ENCODE data around the gene DDR1.
"Not testable (repeated sequence)": the region's sequence is repeated elsewhere in the genome, so short reads cannot be mapped to it uniquely, and the experiment has no call there.

The DDR1 gene

DNA sequence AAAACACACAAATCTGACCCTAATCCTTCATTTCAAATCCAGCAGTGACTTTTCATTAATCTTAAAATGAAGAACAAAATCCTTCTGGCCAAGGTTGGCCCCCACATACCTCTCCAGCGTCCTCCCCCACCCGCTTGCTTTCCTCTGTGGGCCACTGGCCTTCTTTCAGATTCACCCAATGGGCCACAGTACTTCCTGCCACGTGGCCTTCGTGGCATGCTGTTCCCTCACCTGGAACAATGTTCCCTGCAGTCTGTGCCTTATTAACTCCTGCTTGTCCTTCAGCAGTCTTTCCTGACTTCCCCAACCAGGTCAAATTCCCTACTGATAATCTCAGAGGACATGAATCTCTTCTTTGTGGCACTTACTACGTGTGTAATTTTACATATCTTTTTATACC lies 18.4 kb downstream of the DDR1 start:
- no peak for ATAC-seq (ENCODE audit: low read depth)
- H3K36me3 Mint-ChIP-seq, result peaks cover 13% of the 10 kb centered on the region
- H3K4me1 Mint-ChIP-seq, result peaks cover 9% of the 10 kb centered on the region
- H3K4me3 Mint-ChIP-seq, result no peak overlapping the region
- H3K27me3 Mint-ChIP-seq, result no peaks in the 10 kb centered on the region
- H3K9me3 Mint-ChIP-seq, result no peaks in the 10 kb centered on the region
- H3K27ac Mint-ChIP-seq, result no peak overlapping the region
- DNase-seq (ENCODE audit: low spot score in 2 of 2), result no peak

- Mint-ChIP-seq H3K4me1 (peaks cover 14% of the 10 kb centered on the region), H3K9me3 (no peaks in the 10 kb centered on the region), H3K27me3 (no peaks in the 10 kb centered on the region), H3K36me3 (peaks cover 12% of the 10 kb centered on the region), H3K4me3 (no peak overlapping the region), H3K27ac (no peak overlapping the region)
- ATAC-seq (ENCODE audit: low read depth) (peak; percentile 18), DNase-seq (ENCODE audit: low spot score in 2 of 2) (no peak)
Measured at GRCh38 chr6:30903236-30903635, 18.9 kb downstream of the DDR1 start.

DNA sequence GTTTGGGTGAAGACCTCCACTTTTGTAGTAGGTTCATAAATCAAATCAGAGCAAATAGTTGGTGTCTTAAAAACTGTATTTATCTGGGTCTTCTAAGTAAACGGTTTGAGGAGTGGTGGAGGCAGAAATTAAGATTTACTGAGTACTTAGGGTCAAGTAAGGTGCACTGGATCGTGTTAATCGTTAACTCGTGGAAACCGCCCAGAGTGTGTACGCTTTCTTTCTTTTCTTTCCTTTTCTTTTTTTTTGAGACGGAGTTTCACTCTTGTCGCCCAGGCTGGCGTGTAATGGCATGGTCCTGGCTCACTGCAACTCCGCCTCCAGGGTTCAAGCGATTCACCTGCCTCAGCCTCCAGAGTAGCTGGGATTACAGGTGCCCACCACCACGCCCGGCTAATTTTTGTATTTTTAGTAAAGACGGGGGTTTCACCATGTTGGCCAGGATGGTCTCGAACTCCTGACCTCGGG lies 23.0 kb downstream of the DDR1 start:
- not testable (repeated sequence) for H3K36me3 Mint-ChIP-seq; H3K9me3 Mint-ChIP-seq; H3K27ac Mint-ChIP-seq; DNase-seq (ENCODE audit: low spot score in 2 of 2); H3K27me3 Mint-ChIP-seq; ATAC-seq (ENCODE audit: low read depth)
- Mint-ChIP-seq H3K4me3 (peak overlapping the region; percentile 98), H3K4me1 (peaks cover 25% of the 10 kb centered on the region)

- ATAC-seq (ENCODE audit: low read depth) (peak; percentile 98), DNase-seq (ENCODE audit: low spot score in 2 of 2) (peak; percentile 82 to 86)
- H3K9me3 Mint-ChIP-seq, result no peaks in the 10 kb centered on the region
- H3K4me3 Mint-ChIP-seq, result peak within 1 kb of the TSS; percentile 98
- H3K4me1 Mint-ChIP-seq, result peaks cover 19% of the 10 kb centered on the region
- H3K27me3 Mint-ChIP-seq, result no peaks in the 10 kb centered on the region
- H3K27ac Mint-ChIP-seq, result peak within 1 kb of the TSS; percentile 85
- peaks cover 8% of the 10 kb centered on the region for H3K36me3 Mint-ChIP-seq
Measured at GRCh38 chr6:30907758-30908591, 23.7 kb downstream of the DDR1 start, which contains the start of gene GTF2H4. TSS of gene GTF2H4 (plus strand) at chr6:30908207.

DNA sequence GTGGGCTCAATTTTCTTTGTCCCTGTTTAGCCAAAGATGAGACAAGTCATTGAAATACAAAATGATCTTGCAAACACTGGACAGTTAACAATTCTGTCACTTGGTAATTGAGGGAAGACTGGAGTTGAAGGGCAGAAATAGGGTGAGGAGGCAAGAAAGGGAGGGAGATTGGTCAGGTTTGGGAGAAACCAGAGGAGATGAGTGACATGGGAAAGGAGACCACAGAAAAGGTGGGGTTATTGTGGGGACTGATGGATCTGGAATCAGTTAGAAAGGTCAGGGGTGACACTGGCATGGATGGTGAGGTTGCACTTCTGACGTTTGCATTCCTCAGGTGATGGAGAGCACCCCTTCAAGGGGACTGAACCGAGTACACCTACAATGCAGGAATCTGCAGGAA lies 24.4 kb downstream of the DDR1 start:
- ATAC-seq (ENCODE audit: low read depth) (no peak), DNase-seq (ENCODE audit: low spot score in 2 of 2) (no peak)
- H3K27ac Mint-ChIP-seq, result peak overlapping the region; percentile 85
- peak overlapping the region; percentile 98 for H3K4me3 Mint-ChIP-seq
- no peaks in the 10 kb centered on the region for H3K9me3 Mint-ChIP-seq
- H3K36me3 Mint-ChIP-seq, result peaks cover 8% of the 10 kb centered on the region
- peaks cover 19% of the 10 kb centered on the region for H3K4me1 Mint-ChIP-seq
- H3K27me3 Mint-ChIP-seq, result no peaks in the 10 kb centered on the region

GRCh38 chr6:30910473-30910872 lies 26.2 kb downstream of the DDR1 start:
- H3K36me3 Mint-ChIP-seq; H3K27me3 Mint-ChIP-seq; ATAC-seq (ENCODE audit: low read depth); H3K4me3 Mint-ChIP-seq; H3K27ac Mint-ChIP-seq; H3K9me3 Mint-ChIP-seq; DNase-seq (ENCODE audit: low spot score in 2 of 2): not testable (repeated sequence)
- peaks cover 26% of the 10 kb centered on the region for H3K4me1 Mint-ChIP-seq

GRCh38 chr6:30912746-30913520 lies 28.6 kb downstream of the DDR1 start:
- Mint-ChIP-seq H3K9me3 (no peaks in the 10 kb centered on the region), H3K27ac (peak overlapping the region; percentile 54), H3K4me1 (peaks cover 34% of the 10 kb centered on the region), H3K36me3 (peaks cover 17% of the 10 kb centered on the region), H3K27me3 (no peaks in the 10 kb centered on the region), H3K4me3 (peak overlapping the region; percentile 94)
- no peak for DNase-seq (ENCODE audit: low spot score in 2 of 2)
- ATAC-seq (ENCODE audit: low read depth), result no peak

DNA sequence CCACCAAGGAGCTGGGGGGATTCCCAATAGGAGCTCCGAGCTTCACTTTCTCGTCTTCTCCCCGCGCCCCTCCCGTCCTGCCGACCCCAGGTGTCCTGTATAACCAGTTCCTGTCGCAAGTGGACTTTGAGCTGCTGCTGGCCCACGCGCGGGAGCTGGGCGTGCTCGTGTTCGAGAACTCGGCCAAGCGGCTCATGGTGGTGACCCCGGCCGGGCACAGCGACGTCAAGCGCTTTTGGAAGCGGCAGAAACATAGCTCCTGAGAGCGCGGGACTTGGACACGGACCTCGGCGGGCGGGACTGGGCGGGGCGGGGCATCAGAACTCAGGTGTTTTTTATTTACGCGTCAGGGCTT lies 29.4 kb downstream of the DDR1 start:
- ATAC-seq (ENCODE audit: low read depth), result peak; percentile 3
- Mint-ChIP-seq H3K4me1 (peaks cover 27% of the 10 kb centered on the region), H3K27ac (peak overlapping the region; percentile 84), H3K27me3 (no peaks in the 10 kb centered on the region), H3K4me3 (peak overlapping the region; percentile 94), H3K36me3 (peaks cover 22% of the 10 kb centered on the region), H3K9me3 (no peaks in the 10 kb centered on the region)
- no peak for DNase-seq (ENCODE audit: low spot score in 2 of 2)

- Mint-ChIP-seq H3K4me1 (peaks cover 22% of the 10 kb centered on the region), H3K27me3 (no peaks in the 10 kb centered on the region), H3K4me3 (peak within 1 kb of the TSS; percentile 94), H3K27ac (peak within 1 kb of the TSS; percentile 84), H3K9me3 (no peaks in the 10 kb centered on the region), H3K36me3 (peaks cover 24% of the 10 kb centered on the region)
- peak; percentile 88 to 90 for DNase-seq (ENCODE audit: low spot score in 2 of 2)
- peak; percentile 95 for ATAC-seq (ENCODE audit: low read depth)
Measured at GRCh38 chr6:30914076-30914853, 29.9 kb downstream of the DDR1 start, which contains the start of gene VARS2. TSS of gene VARS2 (plus strand) at chr6:30914238. CDS start at chr6:30914837, 599 bp downstream.

GRCh38 chr6:30914854-30915590 lies 30.7 kb downstream of the DDR1 start:
- H3K36me3 Mint-ChIP-seq, result peaks cover 29% of the 10 kb centered on the region
- H3K27ac Mint-ChIP-seq, result peak overlapping the region; percentile 84
- H3K27me3 Mint-ChIP-seq, result no peaks in the 10 kb centered on the region
- H3K9me3 Mint-ChIP-seq, result no peaks in the 10 kb centered on the region
- peaks cover 25% of the 10 kb centered on the region for H3K4me1 Mint-ChIP-seq
- no peak for ATAC-seq (ENCODE audit: low read depth)
- no peak for DNase-seq (ENCODE audit: low spot score in 2 of 2)
- H3K4me3 Mint-ChIP-seq, result peak overlapping the region; percentile 94

- H3K9me3 Mint-ChIP-seq, result no peaks in the 10 kb centered on the region
- peaks cover 34% of the 10 kb centered on the region for H3K36me3 Mint-ChIP-seq
- H3K27ac Mint-ChIP-seq, result peak overlapping the region; percentile 54
- DNase-seq (ENCODE audit: low spot score in 2 of 2), result no peak
- H3K4me3 Mint-ChIP-seq, result peak overlapping the region; percentile 94
- peaks cover 25% of the 10 kb centered on the region for H3K4me1 Mint-ChIP-seq
- ATAC-seq (ENCODE audit: low read depth), result no peak
- no peaks in the 10 kb centered on the region for H3K27me3 Mint-ChIP-seq
Measured at GRCh38 chr6:30915591-30915946, 31.2 kb downstream of the DDR1 start.

DNA sequence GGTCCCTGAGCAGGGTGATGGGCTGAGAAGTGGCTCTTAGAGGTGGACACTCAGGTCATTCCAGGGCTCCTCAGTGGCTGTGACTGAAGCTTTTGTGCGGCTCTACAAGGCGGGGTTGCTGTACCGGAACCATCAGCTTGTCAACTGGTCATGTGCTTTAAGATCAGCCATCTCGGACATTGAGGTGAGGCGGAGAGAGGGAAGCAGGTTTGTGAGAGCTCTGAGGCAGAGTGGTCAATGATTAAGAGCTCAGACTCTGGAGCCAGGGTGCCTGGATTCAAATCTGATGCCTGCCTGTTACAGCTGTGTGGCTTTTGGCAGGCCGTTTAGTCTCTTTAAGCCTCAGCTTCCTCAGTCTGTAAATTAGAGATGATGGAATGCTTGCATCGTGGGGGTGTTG lies 32.7 kb downstream of the DDR1 start:
- DNase-seq (ENCODE audit: low spot score in 2 of 2) (no peak), ATAC-seq (ENCODE audit: low read depth) (no peak)
- H3K4me3 Mint-ChIP-seq, result no peak overlapping the region
- no peaks in the 10 kb centered on the region for H3K9me3 Mint-ChIP-seq
- H3K27me3 Mint-ChIP-seq, result no peaks in the 10 kb centered on the region
- H3K36me3 Mint-ChIP-seq, result peaks cover 34% of the 10 kb centered on the region
- no peak overlapping the region for H3K27ac Mint-ChIP-seq
- H3K4me1 Mint-ChIP-seq, result peaks cover 25% of the 10 kb centered on the region

- no peak for ATAC-seq (ENCODE audit: low read depth)
- peaks cover 35% of the 10 kb centered on the region for H3K36me3 Mint-ChIP-seq
Measured at GRCh38 chr6:30917487-30917886, 33.2 kb downstream of the DDR1 start.

More at GRCh38 chr6:30917487-30917886, 33.2 kb downstream of the DDR1 start:
- H3K9me3 Mint-ChIP-seq, result no peaks in the 10 kb centered on the region
- peaks cover 29% of the 10 kb centered on the region for H3K4me1 Mint-ChIP-seq
- H3K27ac Mint-ChIP-seq, result no peak overlapping the region
- H3K4me3 Mint-ChIP-seq, result no peak overlapping the region
- H3K27me3 Mint-ChIP-seq, result no peaks in the 10 kb centered on the region
- DNase-seq (ENCODE audit: low spot score in 2 of 2), result no peak

Data from memory B cell (primary cell).